Urinary bladder (tissue), 4 donors: ENCODE measurements around the gene MAGI1. TPM values are rescaled to one million over a fixed set of nuclear protein-coding genes. Genes with fewer than 3 reads are reported as not detected.
A peak's percentile ranks its signal among the peaks of the same experiment; 100 is the strongest.

Source experiments
- DNase-seq: peaks from one replicate; pipeline ENCODE4 v3.0.0-alpha.2; 2015; ENCODE audit errors: extremely low spot score
- H3K27ac ChIP-seq: one replicate; pipeline ENCODE4 v1.5.1; 2013; ENCODE audit warnings: low read depth, mild to moderate bottlenecking, moderate library complexity
- H3K36me3 ChIP-seq: one replicate; pipeline ENCODE4 v1.6.1; 2013; ENCODE audit warnings: mild to moderate bottlenecking, moderate library complexity; ENCODE audit not compliant: insufficient read depth
- H3K4me1 ChIP-seq: one replicate; pipeline ENCODE4 v1.6.1; 2013; ENCODE audit warnings: mild to moderate bottlenecking, moderate library complexity; ENCODE audit not compliant: insufficient read depth
- H3K4me3 ChIP-seq: one replicate; pipeline ENCODE4 v1.5.1; 2013; ENCODE audit warnings: low read depth, low read length
- WGBS: extraction: QIAGEN DNeasy Blood & Tissue Kit; methylation state at CpG from one replicate; pipeline ENCODE4 v1.1.7; 2013; 5-methylcytosine and 5-hydroxymethylcytosine counted together
- polyA plus RNA-seq: library from polyadenylated mRNA; stranded (reverse); fragments of 200-250 nt; gene quantifications from one replicate; pipeline ENCODE4 v1.2.3, GENCODE V29; 2013
- total RNA-seq: library from RNA; depleted of rRNA; stranded (reverse); fragments of >200 nt; gene quantifications from one replicate; pipeline ENCODE4 v1.2.3, GENCODE V29; 2014
- donor health status: healthy with polysubstance abuse.
- donor health status: healthy.

Gene MAGI1
- total and polyA plus RNA-seq, 2 donors = 9.7 to 46.7 TPM

DNA sequence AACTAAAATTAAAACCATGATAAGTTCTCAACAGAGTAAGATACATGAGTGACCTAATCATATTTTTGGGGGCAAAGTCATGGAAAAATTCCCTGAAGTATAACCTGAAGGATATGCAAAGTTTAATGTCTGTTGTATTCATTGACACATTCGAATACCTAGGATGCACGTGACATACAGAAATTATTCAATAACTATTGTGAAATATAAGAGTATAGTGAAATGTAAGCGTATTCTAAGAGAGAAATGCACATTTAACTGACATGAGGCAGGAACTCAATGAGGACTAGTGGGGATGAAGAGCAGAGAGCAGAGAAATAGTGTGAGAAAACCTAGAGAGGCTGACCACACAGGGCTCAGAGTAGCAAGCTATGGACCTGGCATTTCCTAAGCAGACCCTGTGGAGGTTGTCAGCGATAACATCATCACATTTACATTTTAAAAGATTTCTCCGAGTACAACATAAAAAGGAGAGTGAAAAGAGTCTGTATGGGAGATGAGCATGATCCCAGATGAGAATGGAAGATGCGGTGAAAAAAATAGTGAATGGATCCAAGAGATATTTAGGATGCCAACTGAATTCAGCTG lies 588.8 kb downstream of the MAGI1 start:
- H3K4me1 ChIP-seq = no peaks in the 10 kb centered on the region
- H3K27ac ChIP-seq = no peak overlapping the region
- no peak for DNase-seq
- no peak overlapping the region for H3K4me3 ChIP-seq
- 92% methylated on average over 6 of the region's 6 CpGs for WGBS
- no peaks in the 10 kb centered on the region for H3K36me3 ChIP-seq

DNA sequence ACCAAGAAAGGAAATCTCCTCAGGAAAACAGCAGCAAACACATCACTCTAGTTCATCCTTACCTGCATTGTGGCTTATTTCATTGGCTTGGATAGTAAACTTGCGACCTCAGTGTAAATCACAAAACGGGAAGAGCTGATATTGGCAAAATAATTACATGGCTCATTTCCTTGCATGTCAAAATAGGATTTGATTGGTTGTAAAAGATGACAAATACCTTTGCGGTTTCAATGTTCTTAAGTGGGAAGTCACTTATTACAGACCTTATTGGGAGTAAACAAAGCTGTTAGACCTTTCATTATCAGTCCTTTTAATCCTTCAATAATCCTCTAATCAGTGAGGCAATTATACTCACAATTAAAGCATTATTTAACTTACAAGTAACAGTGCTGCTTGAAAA lies 590.6 kb downstream of the MAGI1 start:
- Histone ChIP-seq H3K36me3 (no peaks in the 10 kb centered on the region), H3K27ac (no peak overlapping the region), H3K4me3 (no peak overlapping the region), H3K4me1 (no peaks in the 10 kb centered on the region)
- 75% methylated on average over 3 of the region's 3 CpGs for WGBS
- no peak for DNase-seq

DNA sequence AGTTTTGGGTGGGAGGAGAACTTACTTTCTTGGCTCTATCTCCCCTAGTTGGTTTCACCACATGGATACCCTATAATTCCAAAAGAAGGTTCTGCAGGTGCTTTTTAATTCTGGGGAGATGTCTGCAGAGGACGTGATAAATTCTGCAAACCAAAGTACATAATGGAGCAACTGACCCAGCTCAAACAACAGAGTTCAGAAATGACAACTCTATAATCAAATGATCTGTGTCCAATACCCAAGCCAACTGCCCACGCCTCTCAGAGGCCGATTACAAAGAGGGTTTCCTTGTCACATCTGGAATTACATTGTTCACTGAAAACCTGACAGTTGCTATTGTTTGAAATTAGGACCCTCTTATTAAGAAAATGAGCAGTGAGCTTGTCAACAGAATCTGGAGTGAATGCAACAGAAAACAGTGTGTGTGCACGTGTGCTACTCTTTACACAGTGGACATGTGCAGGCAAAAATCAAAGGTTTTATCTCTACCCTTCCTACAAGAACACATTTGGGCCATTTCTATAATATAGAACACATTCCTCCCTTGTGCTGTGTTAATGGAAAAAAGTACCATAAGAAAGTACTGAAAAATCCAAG lies 593.0 kb downstream of the MAGI1 start:
- WGBS = 84% methylated on average over 4 of the region's 4 CpGs
- no peak for DNase-seq
- Histone ChIP-seq H3K27ac (no peak overlapping the region), H3K4me1 (no peaks in the 10 kb centered on the region), H3K4me3 (no peak overlapping the region), H3K36me3 (no peaks in the 10 kb centered on the region)

- H3K36me3 ChIP-seq = no peaks in the 10 kb centered on the region
- WGBS = 84% methylated on average over 7 of the region's 7 CpGs
- DNase-seq = no peak
- H3K27ac ChIP-seq = no peak overlapping the region
- no peak overlapping the region for H3K4me3 ChIP-seq
- no peaks in the 10 kb centered on the region for H3K4me1 ChIP-seq
Observed at GRCh38 chr3:65444447-65444815, 594.3 kb downstream of the MAGI1 start.

- Histone ChIP-seq H3K4me1 (no peaks in the 10 kb centered on the region), H3K4me3 (no peak overlapping the region), H3K36me3 (no peaks in the 10 kb centered on the region), H3K27ac (no peak overlapping the region)
- DNase-seq = no peak
- WGBS = 87% methylated on average over 4 of the region's 4 CpGs
Observed at GRCh38 chr3:65443739-65444446, 594.8 kb downstream of the MAGI1 start.

- Histone ChIP-seq H3K27ac (no peak overlapping the region), H3K36me3 (peaks cover 2% of the 10 kb centered on the region), H3K4me1 (no peaks in the 10 kb centered on the region), H3K4me3 (no peak overlapping the region)
- DNase-seq = peak; percentile 40
- WGBS = 14% methylated on average over 6 of the region's 6 CpGs
Observed at GRCh38 chr3:65439641-65440284, 599.0 kb downstream of the MAGI1 start.

DNA sequence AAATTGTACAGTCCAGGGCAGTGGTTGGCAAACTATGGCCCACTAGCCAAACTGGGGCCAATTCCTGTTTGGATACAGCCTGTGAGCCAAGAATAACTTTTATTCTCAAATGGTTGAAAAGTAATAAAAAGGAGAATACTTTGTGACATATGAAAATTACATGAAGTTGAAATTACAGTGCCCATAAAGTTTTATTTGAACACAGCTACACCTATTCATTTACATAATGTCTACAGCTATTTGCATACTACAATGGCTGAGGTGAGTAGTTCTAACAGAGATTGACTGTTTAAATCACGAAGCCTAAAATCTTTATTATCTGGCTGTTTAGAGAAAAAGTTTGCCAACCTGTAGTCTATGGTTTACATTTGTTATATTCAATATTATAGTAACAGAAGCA lies 600.1 kb downstream of the MAGI1 start:
- whole genome bisulfite sequencing = 96% methylated on average over 1 of the region's 1 CpG
- no peak overlapping the region for H3K4me3 ChIP-seq
- no peaks in the 10 kb centered on the region for H3K4me1 ChIP-seq
- no peak overlapping the region for H3K27ac ChIP-seq
- no peak for DNase-seq
- H3K36me3 ChIP-seq = peaks cover 5% of the 10 kb centered on the region

DNA sequence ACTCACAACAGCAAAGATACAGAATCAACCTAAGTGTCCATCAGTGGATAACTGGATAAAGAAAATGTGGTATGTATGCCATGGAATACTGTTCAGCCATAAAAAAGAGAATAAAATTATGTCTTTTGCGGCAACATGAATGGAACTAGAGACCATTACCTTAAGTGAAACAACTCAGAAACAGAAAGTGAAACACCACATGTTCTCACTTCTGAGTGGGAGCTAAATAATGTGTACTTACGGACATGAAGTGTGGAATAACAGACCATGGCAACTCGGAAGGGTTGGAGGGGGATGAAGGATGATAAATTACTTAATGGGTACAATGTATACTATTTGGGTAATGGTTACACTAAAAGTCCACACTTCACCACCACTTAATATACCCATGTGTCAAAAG lies 600.6 kb downstream of the MAGI1 start:
- no peak overlapping the region for H3K27ac ChIP-seq
- no peak overlapping the region for H3K4me3 ChIP-seq
- 94% methylated on average over 3 of the region's 3 CpGs for WGBS
- peaks cover 5% of the 10 kb centered on the region for H3K36me3 ChIP-seq
- DNase-seq = no peak
- H3K4me1 ChIP-seq = no peaks in the 10 kb centered on the region

DNA sequence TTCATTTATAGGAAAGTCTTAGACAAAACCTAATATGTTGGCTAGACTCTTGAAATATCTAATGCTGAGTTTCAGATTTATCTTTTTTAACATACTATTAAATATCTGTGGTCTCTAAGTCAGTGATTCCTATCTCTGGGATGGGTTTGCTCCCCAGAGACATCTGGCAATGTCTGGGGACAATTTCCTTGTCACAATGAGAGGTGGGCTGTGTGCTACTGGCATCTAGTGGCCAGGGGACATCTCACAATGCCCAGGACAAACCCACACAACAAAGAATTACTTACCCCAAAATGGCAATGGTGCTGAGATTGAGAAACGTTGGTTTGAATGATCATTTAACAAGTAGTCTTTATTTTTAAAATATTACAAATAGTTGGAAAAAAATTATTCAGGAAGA lies 602.1 kb downstream of the MAGI1 start:
- WGBS = 53% methylated on average over 1 of the region's 1 CpG
- Histone ChIP-seq H3K4me1 (no peaks in the 10 kb centered on the region), H3K4me3 (no peak overlapping the region), H3K36me3 (peaks cover 5% of the 10 kb centered on the region), H3K27ac (no peak overlapping the region)
- no peak for DNase-seq

- Histone ChIP-seq H3K36me3 (peaks cover 5% of the 10 kb centered on the region), H3K4me3 (no peak overlapping the region), H3K27ac (no peak overlapping the region), H3K4me1 (no peaks in the 10 kb centered on the region)
- WGBS = 87% methylated on average over 5 of the region's 5 CpGs
- no peak for DNase-seq
Observed at GRCh38 chr3:65433480-65433879, 605.2 kb downstream of the MAGI1 start.

GRCh38 chr3:65432388-65433003 lies 606.2 kb downstream of the MAGI1 start:
- H3K36me3 ChIP-seq = peaks cover 5% of the 10 kb centered on the region

GRCh38 chr3:65425880-65426279 lies 612.8 kb downstream of the MAGI1 start:
- no peaks in the 10 kb centered on the region for H3K36me3 ChIP-seq
- H3K27ac ChIP-seq = no peak overlapping the region
- H3K4me3 ChIP-seq = no peak overlapping the region
- no peaks in the 10 kb centered on the region for H3K4me1 ChIP-seq
- DNase-seq = no peak
- WGBS = 69% methylated on average over 3 of the region's 3 CpGs

More at GRCh38 chr3:65432388-65433003, 606.2 kb downstream of the MAGI1 start:
- Histone ChIP-seq H3K4me1 (no peaks in the 10 kb centered on the region), H3K4me3 (no peak overlapping the region), H3K27ac (no peak overlapping the region)
- no peak for DNase-seq
- WGBS = 92% methylated on average over 6 of the region's 6 CpGs

DNA sequence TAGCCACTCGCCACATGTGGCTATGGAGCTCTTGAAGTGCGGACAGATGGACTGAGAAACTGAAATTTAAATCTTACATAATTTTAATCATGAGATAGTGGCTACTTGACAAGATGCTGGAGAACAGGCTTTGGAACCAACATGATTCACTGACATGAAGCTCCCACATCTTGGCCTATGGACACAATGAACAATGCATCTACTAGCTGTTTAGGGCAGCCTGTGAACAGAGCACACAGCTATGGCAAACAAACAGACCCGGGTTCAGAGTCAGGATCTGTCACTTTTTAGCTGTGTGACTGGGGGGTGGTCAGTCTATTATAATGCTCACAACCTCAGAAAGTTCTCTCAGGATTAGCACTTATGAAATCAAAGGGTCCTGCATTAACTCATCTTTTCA lies 616.6 kb downstream of the MAGI1 start:
- H3K36me3 ChIP-seq = peaks cover 1% of the 10 kb centered on the region
- H3K4me1 ChIP-seq = no peaks in the 10 kb centered on the region
- no peak overlapping the region for H3K4me3 ChIP-seq
- no peak overlapping the region for H3K27ac ChIP-seq
- no peak for DNase-seq
- WGBS = 71% methylated on average over 3 of the region's 3 CpGs
